Measurements from ENCODE around the gene CRB1. TPM values are rescaled to one million over a fixed set of nuclear protein-coding genes. Genes with fewer than 3 reads are reported as not detected.

The CRB1 gene
- total RNA-seq, 2 donors from 2014 or later: not detected

GRCh38 chr1:197312163-197312562 lies 44.1 kb downstream of the CRB1 start:
- H3K9me3 Mint-ChIP-seq: no peaks in the 10 kb centered on the region
- no peak overlapping the region for H3K4me3 Mint-ChIP-seq
- no peaks in the 10 kb centered on the region for H3K36me3 Mint-ChIP-seq (ENCODE audit: low read depth)
- DNase-seq: no peak
- Histone ChIP-seq H3K36me3 (ENCODE audit: control insufficient read depth, insufficient read depth, low read length) (no peaks in the 10 kb centered on the region), H3K27me3 (ENCODE audit: control insufficient read depth, insufficient read depth, low read length, poor library complexity, severe bottlenecking) (no peaks in the 10 kb centered on the region), H3K27ac (ENCODE audit: low read depth, low read length) (no peak overlapping the region), H3K9me3 (ENCODE audit: control insufficient read depth, low read length) (no peaks in the 10 kb centered on the region), H3K4me1 (ENCODE audit: control insufficient read depth, insufficient read depth, low read length) (no peaks in the 10 kb centered on the region), H3K9ac (ENCODE audit: extremely low read depth, low read length, poor library complexity, severe bottlenecking) (no peak overlapping the region), H3K4me3 (ENCODE audit: low read length) (no peak overlapping the region)
- no peaks in the 10 kb centered on the region for H3K4me1 Mint-ChIP-seq
- 82 to 84% methylated on average over 4 to 5 of the region's 5 CpGs for WGBS, 2 experiments (ENCODE audit: insufficient coverage in 1 of 2, insufficient read length in 1 of 2)
- TF ChIP-seq CTCF (conservative IDR thresholded peaks at IDR 0.05): no peak
- H3K27me3 Mint-ChIP-seq (ENCODE audit: insufficient read depth): no peaks in the 10 kb centered on the region
- no peak overlapping the region for H3K27ac Mint-ChIP-seq

GRCh38 chr1:197313713-197314112 lies 45.7 kb downstream of the CRB1 start:
- no peak overlapping the region for H3K4me3 Mint-ChIP-seq
- Histone ChIP-seq H3K4me3 (ENCODE audit: low read length) (no peak overlapping the region), H3K9me3 (ENCODE audit: control insufficient read depth, low read length) (no peaks in the 10 kb centered on the region), H3K9ac (ENCODE audit: extremely low read depth, low read length, poor library complexity, severe bottlenecking) (no peak overlapping the region), H3K27ac (ENCODE audit: low read depth, low read length) (no peak overlapping the region), H3K27me3 (ENCODE audit: control insufficient read depth, insufficient read depth, low read length, poor library complexity, severe bottlenecking) (no peaks in the 10 kb centered on the region), H3K36me3 (ENCODE audit: control insufficient read depth, insufficient read depth, low read length) (no peaks in the 10 kb centered on the region), H3K4me1 (ENCODE audit: control insufficient read depth, insufficient read depth, low read length) (no peaks in the 10 kb centered on the region)
- no peaks in the 10 kb centered on the region for H3K9me3 Mint-ChIP-seq
- H3K36me3 Mint-ChIP-seq (ENCODE audit: low read depth): no peaks in the 10 kb centered on the region
- DNase-seq: no peak
- 66 to 73% methylated on average over 3 to 4 of the region's 5 CpGs for WGBS, 2 experiments (ENCODE audit: insufficient coverage in 1 of 2, insufficient read length in 1 of 2)
- H3K27me3 Mint-ChIP-seq (ENCODE audit: insufficient read depth): no peaks in the 10 kb centered on the region
- no peak for TF ChIP-seq CTCF (conservative IDR thresholded peaks at IDR 0.05)
- H3K27ac Mint-ChIP-seq: no peak overlapping the region
- H3K4me1 Mint-ChIP-seq: no peaks in the 10 kb centered on the region

- no peaks in the 10 kb centered on the region for H3K27me3 ChIP-seq (ENCODE audit: control insufficient read depth, insufficient read depth, low read length, poor library complexity, severe bottlenecking)
- Mint-ChIP-seq H3K36me3 (ENCODE audit: low read depth) (no peaks in the 10 kb centered on the region), H3K9me3 (no peaks in the 10 kb centered on the region), H3K4me1 (no peaks in the 10 kb centered on the region), H3K27ac (no peak overlapping the region), H3K4me3 (no peak overlapping the region), H3K27me3 (ENCODE audit: insufficient read depth) (no peaks in the 10 kb centered on the region)
- no peak overlapping the region for H3K4me3 ChIP-seq (ENCODE audit: low read length)
- TF ChIP-seq CTCF (conservative IDR thresholded peaks at IDR 0.05): no peak
- DNase-seq: no peak
- H3K27ac ChIP-seq (ENCODE audit: low read depth, low read length): no peak overlapping the region
- H3K4me1 ChIP-seq (ENCODE audit: control insufficient read depth, insufficient read depth, low read length): no peaks in the 10 kb centered on the region
- no peaks in the 10 kb centered on the region for H3K36me3 ChIP-seq (ENCODE audit: control insufficient read depth, insufficient read depth, low read length)
- H3K9ac ChIP-seq (ENCODE audit: extremely low read depth, low read length, poor library complexity, severe bottlenecking): no peak overlapping the region
- H3K9me3 ChIP-seq (ENCODE audit: control insufficient read depth, low read length): no peaks in the 10 kb centered on the region
These were observed 46.6 kb downstream of the CRB1 start for GRCh38 chr1:197314682-197315081.
